GM18526 (cell line): Measurements from ENCODE around the gene IGLON5.

Experiments
- POLR2A ChIP-seq: IDR thresholded peaks from 3 replicates; pipeline ENCODE4 v1.6.1; 2011; ENCODE audit not compliant: insufficient read length; ENCODE audit errors: extremely low read depth

The IGLON5 gene

DNA sequence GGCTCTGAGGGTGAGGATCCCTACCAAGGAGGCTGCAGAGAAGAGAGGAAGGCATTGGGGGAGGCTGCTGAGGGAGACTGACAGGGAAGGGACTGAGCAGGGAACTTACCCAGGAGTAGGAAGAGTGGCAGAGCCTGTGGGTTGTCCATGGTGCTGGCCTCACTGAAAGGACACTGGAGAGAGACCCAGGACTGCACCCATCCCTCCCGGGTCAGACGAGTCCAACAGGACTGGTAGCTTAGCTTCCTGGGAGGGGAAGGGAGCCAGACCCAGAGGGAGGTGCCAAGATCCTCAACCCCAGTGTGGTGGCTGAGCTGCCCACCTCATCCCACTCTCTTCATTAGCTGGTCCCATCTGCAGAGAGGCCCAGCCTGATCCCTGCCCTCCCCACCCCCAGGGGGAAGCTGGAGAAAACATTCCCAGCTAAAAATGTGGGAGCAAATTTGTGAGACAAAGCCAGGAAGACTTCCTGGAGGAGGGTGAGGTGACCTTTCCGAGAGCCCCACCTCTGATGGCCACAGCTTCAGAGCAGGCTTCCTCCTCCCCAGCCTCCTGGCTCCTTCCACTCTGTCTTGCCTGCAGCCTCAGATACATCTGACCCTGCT lies 30.6 kb downstream of the IGLON5 start, which contains the start of gene VSIG10L:
VSIG10L (minus strand) TSS at position 164 of the 605 bp plus-strand sequence; CDS start at position 149, 15 bp downstream.
- TF ChIP-seq POLR2A, result no peak

DNA sequence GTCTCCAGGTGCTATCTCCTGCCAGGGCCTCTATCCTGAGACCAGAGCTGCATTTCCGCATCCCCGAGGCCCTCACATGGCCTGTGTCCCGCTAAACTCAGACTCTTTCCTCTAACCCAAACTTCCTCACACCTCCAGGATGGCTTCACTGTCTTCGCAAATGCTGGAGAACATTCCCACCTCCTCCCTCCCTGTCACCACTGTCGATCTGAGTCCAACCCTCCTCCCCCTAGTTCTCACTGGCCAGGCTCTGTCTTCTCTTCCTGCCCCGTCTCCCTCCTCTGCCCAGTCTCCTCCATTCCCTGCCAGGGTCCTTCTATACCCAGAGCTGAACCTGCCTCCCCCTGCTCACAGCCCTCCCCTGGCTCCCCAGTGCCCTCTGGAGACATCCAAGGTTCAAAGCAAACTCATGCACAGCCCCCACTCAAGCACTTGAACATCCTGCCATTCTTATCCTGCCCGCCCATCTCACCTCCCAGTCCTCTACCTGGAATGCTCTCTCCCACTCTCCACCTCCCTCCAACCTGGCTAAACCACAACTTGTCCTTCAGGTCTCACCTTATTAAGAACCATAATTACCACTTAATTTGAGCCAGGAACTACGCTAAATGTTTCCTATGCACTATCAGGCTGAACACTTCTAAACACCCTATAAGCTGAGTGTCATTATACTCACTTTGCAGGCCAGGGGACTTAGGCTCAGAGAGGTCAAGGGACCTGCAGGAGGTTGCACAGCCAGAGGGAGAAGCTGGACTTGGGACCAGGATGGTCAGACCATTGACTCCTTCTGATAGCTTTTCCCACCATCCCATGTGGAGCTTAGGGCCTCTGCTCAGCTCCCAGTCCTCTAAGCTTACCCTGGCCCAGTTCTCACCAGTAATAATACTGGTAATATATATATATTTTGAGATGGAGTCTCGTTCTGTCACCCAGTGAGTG lies 31.5 kb downstream of the IGLON5 start:
- TF ChIP-seq POLR2A, result no peak

DNA sequence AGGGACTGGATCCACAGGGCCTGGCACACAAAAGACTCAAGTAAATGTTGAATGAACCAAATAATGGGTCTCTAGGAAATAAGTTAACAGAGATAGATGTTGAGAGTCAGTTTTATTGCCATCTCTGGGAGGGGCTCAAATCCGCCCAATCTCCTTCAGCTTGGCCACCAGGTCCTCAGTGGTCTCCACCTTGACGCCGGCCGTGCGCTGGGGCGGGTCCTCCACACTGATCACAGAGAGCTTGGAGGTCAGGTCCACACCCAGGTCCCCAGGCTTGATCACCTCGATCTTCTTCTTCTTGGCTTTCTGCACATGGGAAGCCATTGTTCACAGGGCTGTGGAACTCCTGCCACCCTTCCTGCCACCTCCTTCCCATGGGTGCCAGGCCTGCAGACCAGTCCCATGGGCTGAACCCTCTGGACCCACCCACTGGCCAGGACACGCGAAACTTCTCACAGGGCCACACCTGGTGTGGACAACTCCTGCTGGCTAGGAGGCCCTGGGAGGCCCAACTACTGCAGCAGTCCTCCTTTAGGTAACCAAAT lies 33.7 kb downstream of the IGLON5 start:
- TF ChIP-seq POLR2A, result no peak

DNA sequence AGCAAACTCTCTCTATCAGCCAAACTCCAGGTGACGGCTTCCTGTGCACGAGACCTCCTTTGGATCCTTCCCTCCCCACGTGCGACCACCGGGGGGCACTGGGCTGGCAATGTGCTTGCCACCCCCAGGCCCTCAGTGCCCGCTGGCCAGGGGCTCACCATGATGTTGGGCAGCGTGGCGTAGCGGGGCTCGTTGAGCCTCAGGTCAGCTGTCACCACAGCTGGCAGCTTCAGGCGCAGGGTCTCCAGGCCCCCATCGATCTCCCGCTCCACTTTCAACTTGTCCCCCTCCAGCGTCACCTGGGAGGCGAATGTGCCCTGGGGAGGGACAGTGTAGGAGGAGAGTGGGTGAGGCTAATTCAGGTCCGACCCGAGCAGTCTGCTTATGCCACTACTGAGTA lies 35.3 kb downstream of the IGLON5 start:
- no peak for TF ChIP-seq POLR2A

DNA sequence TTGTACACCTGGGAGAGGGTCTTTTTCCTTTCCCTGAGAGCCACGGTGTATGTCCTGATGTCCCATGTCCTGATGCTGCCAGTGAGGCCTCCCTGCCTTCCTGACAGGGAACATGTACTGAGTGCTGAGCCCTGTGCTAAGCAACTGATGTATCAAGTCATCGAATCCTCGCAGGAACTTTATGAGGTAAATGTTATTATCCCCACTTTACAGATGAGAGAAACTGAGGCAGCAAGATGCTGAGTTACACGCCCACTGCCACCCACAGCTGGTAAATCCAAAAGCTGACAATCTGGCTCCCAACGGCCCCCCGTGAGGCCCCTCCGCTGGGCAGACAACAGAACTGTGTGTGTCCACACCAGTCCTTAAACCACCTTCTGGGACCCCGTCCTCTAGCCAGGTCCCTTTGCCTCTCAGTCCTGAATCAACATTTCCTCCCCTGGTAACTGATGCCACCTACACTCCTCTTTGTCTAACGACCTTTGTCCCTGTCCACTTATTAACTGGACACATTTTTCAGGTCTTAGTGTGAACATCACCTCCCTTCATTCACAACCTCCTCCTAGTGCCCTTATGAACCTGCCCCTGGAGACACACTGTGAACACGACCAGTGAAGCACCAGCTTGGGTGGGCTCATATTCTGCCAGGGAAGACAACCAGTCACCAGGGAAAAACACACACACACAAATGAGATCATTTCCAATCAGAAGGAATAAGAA lies 35.9 kb downstream of the IGLON5 start:
- no peak for TF ChIP-seq POLR2A

DNA sequence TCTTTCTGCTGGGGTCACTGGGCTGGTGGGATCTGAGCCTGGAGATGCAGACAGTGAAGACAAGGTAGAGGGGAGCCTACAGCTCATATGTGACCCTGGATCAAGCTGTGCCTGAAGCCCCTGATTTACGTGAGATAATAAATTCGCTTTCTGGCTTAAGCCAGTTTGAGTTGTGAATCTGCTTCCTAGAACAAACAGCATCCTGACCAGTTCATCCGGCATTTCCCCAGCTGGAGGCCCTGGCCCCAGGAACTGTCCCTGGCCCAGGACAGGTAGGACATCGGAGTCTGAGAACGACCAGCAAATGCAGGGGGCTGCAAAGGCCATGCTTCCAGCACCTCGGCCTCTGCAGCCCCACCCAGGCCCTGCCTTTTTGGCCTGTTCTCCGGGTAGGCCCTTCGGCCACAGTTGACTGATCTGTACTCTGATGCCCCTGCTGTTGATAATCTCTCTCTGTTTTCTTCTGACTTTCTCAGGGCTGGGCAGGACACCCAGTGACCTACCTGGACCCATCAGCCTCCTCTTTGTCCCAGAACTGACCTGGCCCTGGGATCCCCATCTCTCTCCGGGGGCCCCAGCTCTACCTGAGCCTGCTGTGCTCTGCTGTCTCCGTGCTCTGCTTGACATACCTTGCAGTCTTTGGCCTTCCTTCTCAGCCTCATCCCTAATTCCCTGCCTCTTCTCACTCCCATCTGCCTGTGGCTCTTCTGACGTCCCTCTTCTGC lies 40.0 kb downstream of the IGLON5 start:
- no peak for TF ChIP-seq POLR2A

DNA sequence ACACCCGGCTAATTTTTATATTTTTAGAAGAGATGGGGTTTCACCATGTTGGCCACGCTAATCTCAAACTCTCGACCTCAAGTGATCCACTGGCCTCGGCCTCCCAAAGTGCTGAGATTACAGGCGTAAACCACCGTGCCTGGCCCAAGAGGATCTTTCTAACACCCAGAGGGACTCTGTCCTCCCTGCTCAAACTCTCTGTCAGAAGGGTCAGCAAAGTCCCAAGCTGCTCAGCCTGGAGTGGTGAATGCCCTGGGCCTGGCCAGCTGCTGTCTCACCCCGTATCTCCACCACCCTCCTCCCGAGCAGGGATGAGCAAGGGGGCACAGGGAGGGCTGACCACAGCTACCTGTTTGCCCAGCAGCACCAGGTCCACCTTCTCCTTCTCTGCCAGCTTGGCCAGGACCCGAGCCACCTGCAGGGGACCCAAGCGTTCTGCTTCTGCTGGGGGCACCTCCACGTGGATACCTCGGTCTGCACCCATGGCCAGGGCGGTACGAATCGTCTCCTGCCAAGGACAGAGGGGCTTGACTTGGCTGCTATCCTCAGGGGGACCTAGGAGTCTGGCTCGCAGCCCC lies 41.4 kb downstream of the IGLON5 start:
- TF ChIP-seq POLR2A, result no peak

DNA sequence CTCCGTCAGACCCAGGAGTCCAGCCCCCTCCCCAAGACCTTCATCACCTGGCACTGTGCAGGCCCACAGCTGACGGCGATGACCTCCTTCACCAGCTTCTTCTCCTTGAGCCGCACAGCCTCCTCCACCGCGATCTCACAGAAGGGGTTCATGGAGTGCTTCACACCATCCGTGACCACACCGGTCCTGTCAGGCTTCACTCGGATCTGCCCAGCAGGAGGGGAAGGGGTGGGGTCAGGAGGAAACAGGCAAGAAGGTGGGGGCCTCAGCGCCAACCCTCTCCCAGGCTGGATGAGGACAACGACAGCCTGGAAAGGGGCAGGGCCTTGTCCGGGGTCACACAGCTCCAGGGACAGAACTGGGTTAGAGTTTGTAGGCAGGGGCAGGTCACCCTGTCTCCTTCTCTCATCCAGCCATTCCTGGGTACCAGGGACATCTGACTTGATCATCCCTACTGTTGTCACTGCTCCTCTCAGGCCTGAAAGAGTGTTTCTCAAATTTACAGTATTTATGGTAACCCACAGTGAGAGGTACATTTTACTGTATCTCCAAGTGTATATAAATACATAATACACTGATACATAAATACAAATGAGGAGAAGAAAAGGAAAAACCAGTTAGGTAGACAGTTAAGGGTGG lies 42.8 kb downstream of the IGLON5 start:
- no peak for TF ChIP-seq POLR2A

DNA sequence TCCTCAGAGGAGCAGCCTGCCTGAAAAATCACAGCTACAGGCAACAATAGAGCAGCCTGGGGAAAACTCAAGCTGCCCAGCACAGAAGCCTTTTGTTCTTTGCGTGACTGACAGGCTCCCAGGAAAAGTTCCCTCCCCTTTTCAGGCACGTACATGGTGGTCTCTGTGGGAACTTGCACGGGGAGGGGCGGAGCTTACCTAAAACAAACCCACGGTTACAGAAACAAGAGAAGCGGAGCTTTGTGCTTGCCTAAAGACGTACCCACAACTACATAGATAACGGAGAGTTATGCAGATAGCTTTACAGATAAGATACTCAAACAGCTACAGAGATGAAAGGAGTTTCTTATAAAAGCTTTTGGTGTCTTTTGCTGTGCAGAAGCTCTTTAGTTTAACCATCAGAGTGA lies 43.3 kb downstream of the IGLON5 start:
- no peak for TF ChIP-seq POLR2A

DNA sequence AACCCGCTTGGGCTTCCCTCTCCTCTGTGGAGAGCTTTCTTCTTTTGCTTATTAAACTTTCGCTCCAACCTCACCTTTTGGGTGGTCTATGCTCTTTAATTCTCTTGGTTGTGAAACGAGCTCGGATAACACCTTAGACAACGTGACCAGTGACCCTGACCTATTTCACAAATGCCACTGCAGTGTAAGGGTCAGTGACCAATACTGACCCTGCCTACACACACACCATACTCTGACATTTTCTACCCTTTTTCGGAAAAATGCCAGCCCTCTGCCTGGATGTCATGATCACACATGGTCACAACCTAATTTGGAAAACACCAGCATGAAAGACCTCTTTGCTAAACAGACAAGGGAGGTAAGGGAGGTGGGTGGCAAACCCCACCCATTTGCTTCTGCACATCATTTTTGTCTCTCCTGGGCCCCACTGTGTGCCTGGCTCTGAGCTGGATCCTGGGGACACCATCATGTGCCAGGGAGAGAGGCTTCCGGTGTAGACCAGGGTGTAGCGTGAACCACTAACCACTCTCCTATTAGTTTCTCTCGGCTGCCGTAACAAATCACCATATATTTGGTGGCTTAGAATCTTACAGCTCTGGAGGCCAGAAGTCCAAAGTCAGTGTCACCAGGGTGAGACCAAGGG lies 44.8 kb downstream of the IGLON5 start:
- TF ChIP-seq POLR2A, result no peak

DNA sequence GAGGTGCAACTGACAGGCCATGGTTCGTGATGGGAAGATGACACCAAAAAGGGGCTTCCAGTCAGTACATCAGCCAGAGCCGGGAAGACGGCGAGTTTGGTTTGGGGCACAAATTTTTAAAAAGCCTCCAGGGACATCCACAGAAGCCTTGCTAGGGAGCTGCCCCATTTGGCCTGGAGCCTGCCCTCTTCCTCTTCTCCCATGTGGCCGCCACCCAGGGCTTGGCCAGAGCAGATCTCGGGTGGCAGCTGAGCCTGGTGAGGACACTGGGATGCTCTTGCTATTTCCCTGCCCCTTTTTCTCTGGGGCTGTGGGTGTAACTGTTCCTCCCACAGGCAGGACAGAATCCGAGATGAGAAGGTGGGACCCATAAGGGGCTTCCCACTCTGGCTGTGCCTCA lies 46.5 kb downstream of the IGLON5 start:
- no peak for TF ChIP-seq POLR2A

DNA sequence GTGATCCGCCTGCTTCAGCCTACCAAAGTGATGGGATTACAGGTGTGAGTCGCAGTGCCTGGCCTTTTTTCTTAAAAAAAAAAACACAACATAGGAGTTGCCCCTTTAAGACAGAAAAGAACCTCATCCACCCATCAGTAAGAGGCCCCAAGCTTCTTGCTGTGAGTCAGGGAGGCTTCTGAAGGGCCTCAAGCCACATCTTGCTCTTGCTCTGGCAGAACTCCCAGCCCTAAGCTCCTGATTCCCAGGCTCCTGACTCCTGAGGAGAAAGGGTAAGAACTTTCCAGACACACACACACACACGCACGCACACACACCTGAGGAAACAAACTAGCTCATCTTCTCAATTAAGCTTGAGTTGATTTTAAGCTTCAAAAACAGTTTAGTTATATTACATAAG lies 47.9 kb downstream of the IGLON5 start:
- no peak for TF ChIP-seq POLR2A

DNA sequence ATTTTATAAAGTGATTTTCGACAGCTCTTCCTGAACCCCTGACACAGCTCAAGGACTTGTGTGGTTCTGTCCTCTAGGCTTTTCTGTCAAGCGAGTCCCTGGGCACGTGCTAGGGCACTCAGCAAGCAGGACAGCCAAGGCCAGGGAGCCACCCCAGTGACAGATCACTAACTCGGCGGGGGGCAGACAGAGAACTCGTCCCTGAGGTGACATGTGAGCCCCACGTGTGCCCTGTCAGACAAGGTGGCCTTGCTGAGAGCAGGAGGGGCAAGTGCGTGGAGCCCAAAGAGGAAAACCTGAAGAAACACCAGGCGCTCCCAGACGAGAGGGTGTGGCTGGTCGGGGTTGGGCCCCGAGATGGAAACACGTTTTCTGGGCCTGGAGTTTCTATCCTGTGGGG lies 49.8 kb downstream of the IGLON5 start:
- no peak for TF ChIP-seq POLR2A
